ENCODE data around the gene RHOBTB3.

DNA sequence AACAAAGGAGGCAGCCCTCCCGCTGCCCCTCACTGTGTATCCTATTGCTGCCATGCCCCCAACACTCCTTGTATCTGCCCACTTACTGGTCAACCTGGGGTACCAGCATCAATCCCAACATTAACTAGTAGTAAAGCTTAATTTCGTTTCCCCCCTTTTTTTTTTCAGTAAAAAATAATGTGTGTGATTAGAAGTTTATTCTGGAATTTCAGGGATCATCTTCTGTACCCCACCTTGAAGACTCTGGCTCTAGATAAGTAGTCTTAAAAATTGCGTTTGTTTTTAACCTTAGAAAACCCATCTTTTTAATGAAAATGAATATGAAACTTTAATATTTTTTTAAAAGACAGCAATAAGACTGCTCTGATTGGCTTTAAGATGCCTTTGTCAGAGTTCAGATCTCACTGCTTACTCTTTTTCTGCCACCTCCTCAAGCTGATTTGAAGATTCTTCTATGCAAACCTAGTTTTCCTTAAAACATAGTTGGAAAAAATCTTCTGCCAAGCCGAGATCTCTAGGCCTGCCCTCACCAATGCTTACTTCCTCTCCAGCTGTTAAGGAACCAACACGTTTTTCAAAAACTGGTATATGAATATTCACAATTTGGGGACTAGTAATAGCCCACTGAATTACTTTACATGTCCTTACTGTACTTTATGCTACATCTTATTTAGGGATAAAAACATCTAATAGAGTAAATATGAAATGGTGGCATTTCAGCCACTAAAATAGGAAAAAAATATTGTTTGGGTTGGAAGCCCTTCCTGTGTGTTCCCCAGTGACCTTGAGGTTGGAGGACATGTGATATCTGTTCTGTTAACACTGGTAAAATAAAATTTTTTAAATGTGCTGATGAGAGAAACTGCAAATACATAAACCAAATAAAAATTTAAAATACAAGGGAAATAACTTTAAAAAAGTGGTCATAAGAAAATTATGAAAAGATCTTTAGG is 4.0 kb upstream of the RHOBTB3 start:
- TF ChIP-seq, protein P1, sequence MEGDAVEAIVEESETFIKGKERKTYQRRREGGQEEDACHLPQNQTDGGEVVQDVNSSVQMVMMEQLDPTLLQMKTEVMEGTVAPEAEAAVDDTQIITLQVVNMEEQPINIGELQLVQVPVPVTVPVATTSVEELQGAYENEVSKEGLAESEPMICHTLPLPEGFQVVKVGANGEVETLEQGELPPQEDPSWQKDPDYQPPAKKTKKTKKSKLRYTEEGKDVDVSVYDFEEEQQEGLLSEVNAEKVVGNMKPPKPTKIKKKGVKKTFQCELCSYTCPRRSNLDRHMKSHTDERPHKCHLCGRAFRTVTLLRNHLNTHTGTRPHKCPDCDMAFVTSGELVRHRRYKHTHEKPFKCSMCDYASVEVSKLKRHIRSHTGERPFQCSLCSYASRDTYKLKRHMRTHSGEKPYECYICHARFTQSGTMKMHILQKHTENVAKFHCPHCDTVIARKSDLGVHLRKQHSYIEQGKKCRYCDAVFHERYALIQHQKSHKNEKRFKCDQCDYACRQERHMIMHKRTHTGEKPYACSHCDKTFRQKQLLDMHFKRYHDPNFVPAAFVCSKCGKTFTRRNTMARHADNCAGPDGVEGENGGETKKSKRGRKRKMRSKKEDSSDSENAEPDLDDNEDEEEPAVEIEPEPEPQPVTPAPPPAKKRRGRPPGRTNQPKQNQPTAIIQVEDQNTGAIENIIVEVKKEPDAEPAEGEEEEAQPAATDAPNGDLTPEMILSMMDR (IDR thresholded peaks at IDR 0.05 in 4 of 5, conservative IDR thresholded peaks at IDR 0.05 in 1 of 5), result no peak
- TF ChIP-seq POLR2A (IDR thresholded peaks at IDR 0.05), result no peak

Data from gastrocnemius medialis (tissue), 4 donors.